Gastroesophageal sphincter (tissue), 3 donors: Measurements from ENCODE around the gene CD1E.

Experiments used
- EP300 ChIP-seq: sonication (generic); formaldehyde crosslinking; IDR thresholded peaks from one replicate; pipeline ENCODE4 v1.6.1; 2017; ENCODE audit warnings: antibody characterized with exemption, mild to moderate bottlenecking
- POLR2A ChIP-seq, 2 donors: fragments of 450-650 bp; IDR thresholded peaks; one replicate each; pipeline ENCODE4 v1.6.1; 2017; ENCODE audit warnings: antibody characterized with exemption in 2 of 2, mild to moderate bottlenecking in 2 of 2, moderate library complexity in 1 of 2
- POLR2AphosphoS5 ChIP-seq: sonication (generic); formaldehyde crosslinking; IDR thresholded peaks from one replicate; pipeline ENCODE4 v1.6.1; 2017; ENCODE audit warnings: antibody characterized with exemption
- TF ChIP-seq, protein P1 (sequence below), 4 experiments: fragments of 200-600 bp in 2 of 4; fragments of 450-650 bp in 2 of 4; sonication (generic) in 1 of 4; IDR thresholded peaks; one replicate each; pipeline ENCODE4 v1.5.1; 2017 to 2019; ENCODE audit warnings: antibody characterized with exemption in 4 of 4, mild to moderate bottlenecking in 2 of 4, moderate library complexity in 2 of 4

DNA sequence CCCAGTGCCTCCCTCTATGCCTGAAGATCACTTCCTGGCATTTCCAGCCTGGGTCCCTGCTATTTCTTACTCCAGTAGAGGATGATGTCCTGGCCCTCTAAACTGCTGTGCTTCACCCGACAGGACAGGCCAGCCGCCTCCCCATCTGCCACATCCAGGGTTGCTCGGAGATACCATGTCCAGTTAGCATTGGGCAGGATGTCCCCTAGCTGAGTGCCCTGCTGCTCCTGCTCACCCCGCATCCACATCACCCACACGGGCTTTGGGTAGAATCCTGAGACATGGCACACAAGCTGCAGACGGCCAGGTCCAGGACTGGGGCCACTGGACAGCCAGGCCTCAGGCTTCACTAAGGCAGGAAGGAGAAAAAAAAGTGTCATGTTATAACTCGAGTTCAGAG lies 24.4 kb upstream of the CD1E start:
- TF ChIP-seq, protein P1, sequence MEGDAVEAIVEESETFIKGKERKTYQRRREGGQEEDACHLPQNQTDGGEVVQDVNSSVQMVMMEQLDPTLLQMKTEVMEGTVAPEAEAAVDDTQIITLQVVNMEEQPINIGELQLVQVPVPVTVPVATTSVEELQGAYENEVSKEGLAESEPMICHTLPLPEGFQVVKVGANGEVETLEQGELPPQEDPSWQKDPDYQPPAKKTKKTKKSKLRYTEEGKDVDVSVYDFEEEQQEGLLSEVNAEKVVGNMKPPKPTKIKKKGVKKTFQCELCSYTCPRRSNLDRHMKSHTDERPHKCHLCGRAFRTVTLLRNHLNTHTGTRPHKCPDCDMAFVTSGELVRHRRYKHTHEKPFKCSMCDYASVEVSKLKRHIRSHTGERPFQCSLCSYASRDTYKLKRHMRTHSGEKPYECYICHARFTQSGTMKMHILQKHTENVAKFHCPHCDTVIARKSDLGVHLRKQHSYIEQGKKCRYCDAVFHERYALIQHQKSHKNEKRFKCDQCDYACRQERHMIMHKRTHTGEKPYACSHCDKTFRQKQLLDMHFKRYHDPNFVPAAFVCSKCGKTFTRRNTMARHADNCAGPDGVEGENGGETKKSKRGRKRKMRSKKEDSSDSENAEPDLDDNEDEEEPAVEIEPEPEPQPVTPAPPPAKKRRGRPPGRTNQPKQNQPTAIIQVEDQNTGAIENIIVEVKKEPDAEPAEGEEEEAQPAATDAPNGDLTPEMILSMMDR (IDR thresholded peaks at IDR 0.05) = no peak
- TF ChIP-seq POLR2A (IDR thresholded peaks at IDR 0.05) (no peak), POLR2AphosphoS5 (no peak), EP300 (no peak)
